Lower leg skin (tissue), 3 donors: ENCODE results near the gene PHYHD1.

Experiments
- CTCF ChIP-seq, 3 donors: fragments of 450-650 bp; IDR thresholded peaks; one replicate each; pipeline ENCODE4 v1.5.1; 2016; ENCODE audit warnings: antibody characterized with exemption in 3 of 3, mild to moderate bottlenecking in 3 of 3, moderate library complexity in 2 of 3
- POLR2A ChIP-seq, 2 donors: fragments of 450-650 bp; IDR thresholded peaks; one replicate each; pipeline ENCODE4 v1.6.1; 2016 to 2017; ENCODE audit warnings: antibody characterized with exemption in 2 of 2, mild to moderate bottlenecking in 1 of 2, moderate library complexity in 1 of 2

- TF ChIP-seq CTCF (IDR thresholded peaks at IDR 0.05): no peak
- no peak for TF ChIP-seq POLR2A (IDR thresholded peaks at IDR 0.05)
Measured at GRCh38 chr9:128940271-128940921, 19.6 kb downstream of the PHYHD1 start.
